ENCODE data around the gene KDM6A.

Gene KDM6A

GRCh38 chrX:44876086-44876485, 3.1 kb downstream of the KDM6A start:
- H3K4me3 ChIP-seq (ENCODE audit: low read depth, low read length) = peak overlapping the region; percentile 71
- no peak for DNase-seq (ENCODE audit: low read depth)
- no peak for TF ChIP-seq CTCF (conservative IDR thresholded peaks at IDR 0.05; ENCODE audit: low read depth, low read length)

DNA sequence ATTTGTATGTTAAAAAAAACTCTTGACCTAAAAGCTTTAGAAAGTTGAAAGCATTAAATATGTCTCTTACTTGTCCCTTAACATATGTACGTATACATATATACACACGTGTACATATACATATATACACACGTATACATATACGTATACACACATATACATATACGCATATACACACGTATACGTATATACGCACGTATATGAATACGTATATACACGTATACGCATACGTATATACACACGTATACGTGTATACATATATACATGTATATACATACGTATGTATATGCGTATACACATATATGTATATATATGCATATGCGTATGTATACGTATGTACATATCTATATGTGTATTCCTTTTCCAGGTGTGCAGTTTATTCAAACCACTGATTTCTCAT, 3.8 kb downstream of the KDM6A start:
- DNase-seq (ENCODE audit: low read depth) = no peak
- no peak overlapping the region for H3K4me3 ChIP-seq (ENCODE audit: low read depth, low read length)
- TF ChIP-seq CTCF (conservative IDR thresholded peaks at IDR 0.05; ENCODE audit: low read depth, low read length) = no peak

DNA sequence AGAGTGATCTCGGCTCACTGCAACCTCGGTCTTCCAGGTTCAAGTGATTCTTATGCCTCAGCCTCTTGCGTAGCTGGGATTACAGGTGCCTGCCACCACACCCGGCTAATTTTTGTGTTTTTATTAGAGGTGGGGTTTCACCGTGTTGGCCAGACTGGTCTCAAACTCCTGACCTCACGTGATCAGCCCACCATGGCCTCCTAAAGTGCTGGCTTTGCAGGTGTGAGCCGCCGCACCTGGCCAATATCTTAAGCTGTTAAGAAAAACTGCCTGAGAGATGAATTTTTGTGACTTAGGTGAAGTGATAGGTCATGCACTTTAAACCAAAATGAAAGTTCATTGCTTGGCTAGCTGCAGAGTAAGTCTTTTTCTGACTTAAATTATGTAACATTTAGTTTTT, 5.8 kb downstream of the KDM6A start:
- no peak overlapping the region for H3K4me3 ChIP-seq (ENCODE audit: low read depth, low read length)
- DNase-seq (ENCODE audit: low read depth) = no peak
- TF ChIP-seq CTCF (conservative IDR thresholded peaks at IDR 0.05; ENCODE audit: low read depth, low read length) = no peak

GRCh38 chrX:44881549-44881948, 8.6 kb downstream of the KDM6A start:
- no peak for TF ChIP-seq CTCF (conservative IDR thresholded peaks at IDR 0.05; ENCODE audit: low read depth, low read length)
- DNase-seq (ENCODE audit: low read depth) = no peak

DNA sequence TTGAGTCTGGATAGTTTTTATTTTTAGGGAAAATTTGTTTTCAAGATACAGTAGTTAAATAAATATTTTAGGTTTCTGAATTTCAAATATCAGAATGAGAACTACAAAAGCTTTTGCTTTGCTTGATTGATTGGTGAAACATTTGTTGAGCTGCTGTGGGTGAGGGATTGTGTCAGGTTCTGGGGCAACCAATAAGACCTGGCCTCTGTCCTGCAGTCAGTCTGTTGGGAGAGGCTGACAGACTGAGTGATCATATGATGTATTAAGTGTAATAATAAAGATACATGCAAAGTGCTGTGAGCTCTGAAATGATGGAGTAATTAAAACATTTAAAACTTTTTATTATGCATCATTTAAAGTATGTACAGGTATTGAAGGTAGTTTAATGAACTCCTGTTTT, 9.6 kb downstream of the KDM6A start:
- H3K4me3 ChIP-seq (ENCODE audit: low read depth, low read length) = no peak overlapping the region
- DNase-seq (ENCODE audit: low read depth) = no peak
- TF ChIP-seq CTCF (conservative IDR thresholded peaks at IDR 0.05; ENCODE audit: low read depth, low read length) = no peak

More at GRCh38 chrX:44881549-44881948, 8.6 kb downstream of the KDM6A start:
- no peak overlapping the region for H3K4me3 ChIP-seq (ENCODE audit: low read depth, low read length)

GRCh38 chrX:44884944-44885343, 12.0 kb downstream of the KDM6A start:
- DNase-seq (ENCODE audit: low read depth) = no peak
- no peak for TF ChIP-seq CTCF (conservative IDR thresholded peaks at IDR 0.05; ENCODE audit: low read depth, low read length)
- H3K4me3 ChIP-seq (ENCODE audit: low read depth, low read length) = no peak overlapping the region

DNA sequence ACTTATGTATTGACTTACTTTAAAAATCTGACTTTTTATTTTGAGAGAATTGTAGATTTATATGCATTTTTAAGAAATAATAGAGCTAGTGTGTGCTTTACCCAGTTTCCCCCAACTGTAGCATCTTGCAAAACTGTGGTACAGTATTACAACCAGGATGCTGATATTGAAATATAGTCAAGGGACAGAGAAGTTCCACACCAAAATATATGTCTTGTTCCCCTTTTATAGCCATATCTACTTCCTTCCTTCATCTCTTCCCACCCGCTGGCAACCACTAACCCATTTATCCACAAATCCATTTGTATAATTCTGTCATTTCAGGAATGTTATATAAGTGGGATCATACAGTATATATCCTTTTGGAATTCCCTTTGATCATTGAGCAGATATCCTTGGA, 16.8 kb downstream of the KDM6A start:
- no peak for DNase-seq (ENCODE audit: low read depth)
- no peak for TF ChIP-seq CTCF (conservative IDR thresholded peaks at IDR 0.05; ENCODE audit: low read depth, low read length)
- no peak overlapping the region for H3K4me3 ChIP-seq (ENCODE audit: low read depth, low read length)

All from choroid plexus epithelial cell (primary cell).